Neural progenitor cell (in vitro differentiated cells): Measurements from ENCODE around the gene ARMC9.

ENCODE experiments used
- CTCF ChIP-seq: fragments of 200-600 bp; sonication (generic); IDR thresholded peaks from 2 replicates; pipeline ENCODE4 v1.5.1; 2017; ENCODE audit warnings: antibody characterized with exemption, mild to moderate bottlenecking
- EZH2 ChIP-seq: fragments of 200-600 bp; sonication (generic); IDR thresholded peaks from 2 replicates; pipeline ENCODE4 v1.6.1; 2017; ENCODE audit warnings: antibody characterized with exemption, mild to moderate bottlenecking, moderate library complexity

GRCh38 chr2:231228223-231228622, 29.8 kb downstream of the ARMC9 start:
- no peak for TF ChIP-seq CTCF
- no peak for TF ChIP-seq EZH2
